ENCODE measurements around the gene LORICRIN.

DNA sequence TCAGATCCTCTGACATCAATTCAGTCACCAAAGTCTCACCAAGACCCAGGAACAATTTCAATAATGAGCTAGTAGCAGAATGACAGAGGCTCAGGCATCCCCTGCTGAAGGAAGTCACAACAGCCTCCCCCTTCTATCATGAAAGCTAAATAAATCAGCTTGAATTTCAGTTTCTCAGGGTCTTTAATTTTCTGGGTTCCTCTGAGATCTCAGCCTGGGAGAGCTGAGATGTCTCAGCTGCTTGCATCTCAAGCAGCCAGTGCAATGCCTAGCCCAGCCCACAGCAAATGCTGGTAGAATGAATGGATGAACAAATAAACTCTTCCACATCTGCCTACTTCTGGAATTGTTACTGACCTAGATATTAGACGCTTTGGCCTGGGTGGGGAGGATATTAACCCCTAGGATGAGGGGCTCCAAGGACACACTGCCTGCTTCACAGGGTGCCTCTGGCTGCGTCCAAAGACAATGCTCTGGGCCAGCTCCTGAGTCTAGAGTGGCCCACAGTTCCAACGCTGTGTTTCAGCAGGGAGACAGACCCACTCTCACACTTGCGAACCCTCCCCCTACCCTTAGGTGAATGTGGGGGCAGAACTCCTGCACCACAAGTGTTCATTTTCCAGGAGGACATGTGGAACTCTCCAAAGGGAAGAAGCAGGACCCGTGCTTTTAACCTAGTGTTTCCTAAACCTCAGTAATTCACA is 11.2 kb upstream of the LORICRIN start:
- TF ChIP-seq, protein P1, sequence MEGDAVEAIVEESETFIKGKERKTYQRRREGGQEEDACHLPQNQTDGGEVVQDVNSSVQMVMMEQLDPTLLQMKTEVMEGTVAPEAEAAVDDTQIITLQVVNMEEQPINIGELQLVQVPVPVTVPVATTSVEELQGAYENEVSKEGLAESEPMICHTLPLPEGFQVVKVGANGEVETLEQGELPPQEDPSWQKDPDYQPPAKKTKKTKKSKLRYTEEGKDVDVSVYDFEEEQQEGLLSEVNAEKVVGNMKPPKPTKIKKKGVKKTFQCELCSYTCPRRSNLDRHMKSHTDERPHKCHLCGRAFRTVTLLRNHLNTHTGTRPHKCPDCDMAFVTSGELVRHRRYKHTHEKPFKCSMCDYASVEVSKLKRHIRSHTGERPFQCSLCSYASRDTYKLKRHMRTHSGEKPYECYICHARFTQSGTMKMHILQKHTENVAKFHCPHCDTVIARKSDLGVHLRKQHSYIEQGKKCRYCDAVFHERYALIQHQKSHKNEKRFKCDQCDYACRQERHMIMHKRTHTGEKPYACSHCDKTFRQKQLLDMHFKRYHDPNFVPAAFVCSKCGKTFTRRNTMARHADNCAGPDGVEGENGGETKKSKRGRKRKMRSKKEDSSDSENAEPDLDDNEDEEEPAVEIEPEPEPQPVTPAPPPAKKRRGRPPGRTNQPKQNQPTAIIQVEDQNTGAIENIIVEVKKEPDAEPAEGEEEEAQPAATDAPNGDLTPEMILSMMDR (IDR thresholded peaks at IDR 0.05), result no peak
- TF ChIP-seq EP300 (IDR thresholded peaks at IDR 0.05), result no peak

Data from ovary (tissue), 3 donors.